ENCODE results near the gene RBFOX2. TPM values are rescaled to one million over a fixed set of nuclear protein-coding genes. Genes with fewer than 3 reads are reported as not detected.

Gene RBFOX2
- total and polyA plus RNA-seq, 2 of the 8 experiments (the other 6 are each of a cell fraction or from before 2014, with no cell fraction given): 121 to 122 TPM

GRCh38 chr22:35717572-35717971, 311.1 kb downstream of the RBFOX2 start, which contains the start of gene APOL5:
TSS of gene APOL5 (plus strand) at chr22:35717872. CDS start at chr22:35717872, 0 bp downstream.
- Histone ChIP-seq H3K4ac (replicated peaks; ENCODE audit: insufficient read length, low read depth, low read length) (no peak within 1 kb of the TSS), H3K9ac (replicated peaks in 1 of 4; ENCODE audit: extremely low read depth in 1 of 4, low read depth in 3 of 4, low read length in 3 of 4) (no peak within 1 kb of the TSS), H3K27me3 (replicated peaks in 1 of 4; ENCODE audit: control insufficient read depth in 3 of 4, extremely low read depth in 1 of 4, insufficient read depth in 3 of 4, low read length in 3 of 4) (no peaks in the 10 kb centered on the region), H3K9me3 (ENCODE audit: insufficient read depth in 2 of 2, low read depth in 1 of 2, low read length in 1 of 2) (peaks cover 0 to 3% of the 10 kb centered on the region in 2 experiments; a peak in 2 of 4 replicates), H3K4me2 (ENCODE audit: insufficient read depth in 1 of 2, low read depth in 2 of 2, low read length in 2 of 2) (no peak within 1 kb of the TSS), H3K56ac (replicated peaks; ENCODE audit: insufficient read length, low read depth, low read length) (no peak within 1 kb of the TSS), H3K4me3 (ENCODE audit: extremely low read depth in 1 of 4, insufficient read depth in 2 of 4, low read depth in 3 of 4, low read length in 4 of 4) (no peak within 1 kb of the TSS), H3K14ac (ENCODE audit: insufficient read length) (no peak within 1 kb of the TSS), H3K18ac (ENCODE audit: extremely low read depth, low read length) (no peak within 1 kb of the TSS), H3K23me2 (ENCODE audit: low read depth, low read length) (no peaks in the 10 kb centered on the region), H2BK15ac (ENCODE audit: low read length) (no peak within 1 kb of the TSS), H2BK12ac (ENCODE audit: low read depth, low read length) (no peak within 1 kb of the TSS), H2AK5ac (ENCODE audit: low read depth, low read length) (no peak within 1 kb of the TSS), H3K79me1 (ENCODE audit: low read depth, low read length) (no peaks in the 10 kb centered on the region), H2BK120ac (replicated peaks; ENCODE audit: low read depth, low read length) (no peak within 1 kb of the TSS), H3K79me2 (ENCODE audit: control insufficient read depth in 1 of 2, insufficient read depth in 2 of 2, low read length in 2 of 2) (no peaks in the 10 kb centered on the region), H3K36me3 (ENCODE audit: control insufficient read depth in 2 of 4, insufficient read depth in 4 of 4, low read length in 3 of 4) (no peaks in the 10 kb centered on the region), H2BK20ac (ENCODE audit: low read length) (no peak within 1 kb of the TSS), H4K5ac (ENCODE audit: insufficient read length, low read depth, low read length) (no peak within 1 kb of the TSS), H4K20me1 (replicated peaks in 1 of 2; ENCODE audit: control insufficient read depth in 1 of 2, insufficient read depth in 2 of 2, low read length in 2 of 2) (no peaks in the 10 kb centered on the region), H3K4me1 (replicated peaks in 1 of 4; ENCODE audit: control insufficient read depth in 3 of 4, insufficient read depth in 4 of 4, low read length in 3 of 4) (no peaks in the 10 kb centered on the region), H2BK5ac (ENCODE audit: low read depth, low read length) (no peak within 1 kb of the TSS), H2AFZ (ENCODE audit: low read length) (no peak within 1 kb of the TSS), H3K27ac (ENCODE audit: low read depth, low read length) (no peak within 1 kb of the TSS), H4K91ac (replicated peaks; ENCODE audit: insufficient read length, low read length) (no peak within 1 kb of the TSS), H3K23ac (ENCODE audit: insufficient read length) (no peak within 1 kb of the TSS), H4K8ac (ENCODE audit: extremely low read depth, insufficient read depth, low read length) (no peak within 1 kb of the TSS)
- FAIRE-seq (no peak), DNase-seq (ENCODE audit: low read depth in 1 of 2, low spot score in 2 of 2) (no peak)
- POLR2A ChIA-PET (ENCODE audit: partially characterized antibody): no interaction called here
- 80% methylated on average over 2 of the region's 3 CpGs; no CpG with 5 or more reads in 1 of the 2 experiments for WGBS, 2 experiments (ENCODE audit: extremely low coverage in 1 of 2, insufficient coverage in 1 of 2, insufficient read length in 1 of 2, insufficient replicate concordance in 2 of 2, low coverage in 1 of 2, low lambda C conversion rate in 2 of 2, missing lambda C conversion rate in 1 of 2)
- CTCF ChIA-PET (ENCODE audit: partially characterized antibody): interaction anchor here (0.7 to 1.4 kb wide), 3 partner anchors 33 to 198 kb away, joined by 4 to 5 read pairs (median 4); no protein-coding TSS in a partner anchor
- TF ChIP-seq TBP (IDR thresholded peaks at IDR 0.05; ENCODE audit: low read depth, low read length) (no peak), JUN (IDR thresholded peaks at IDR 0.05; ENCODE audit: low read depth, low read length) (no peak), GABPA (IDR thresholded peaks at IDR 0.05; ENCODE audit: borderline replicate concordance, insufficient read depth, low read length) (no peak), RAD21 (IDR thresholded peaks at IDR 0.05 in 1 of 2, conservative IDR thresholded peaks at IDR 0.05 in 1 of 2; ENCODE audit: low read depth in 2 of 2, low read length in 2 of 2) (no peak), HDAC6 (IDR thresholded peaks at IDR 0.05; ENCODE audit: low read depth, low read length) (no peak), RXRA (IDR thresholded peaks at IDR 0.05; ENCODE audit: insufficient read depth, low read depth, low read length) (no peak)

All from H1 (cell line).